ENCODE measurements around the gene NOM1.

- TF ChIP-seq, protein P1, sequence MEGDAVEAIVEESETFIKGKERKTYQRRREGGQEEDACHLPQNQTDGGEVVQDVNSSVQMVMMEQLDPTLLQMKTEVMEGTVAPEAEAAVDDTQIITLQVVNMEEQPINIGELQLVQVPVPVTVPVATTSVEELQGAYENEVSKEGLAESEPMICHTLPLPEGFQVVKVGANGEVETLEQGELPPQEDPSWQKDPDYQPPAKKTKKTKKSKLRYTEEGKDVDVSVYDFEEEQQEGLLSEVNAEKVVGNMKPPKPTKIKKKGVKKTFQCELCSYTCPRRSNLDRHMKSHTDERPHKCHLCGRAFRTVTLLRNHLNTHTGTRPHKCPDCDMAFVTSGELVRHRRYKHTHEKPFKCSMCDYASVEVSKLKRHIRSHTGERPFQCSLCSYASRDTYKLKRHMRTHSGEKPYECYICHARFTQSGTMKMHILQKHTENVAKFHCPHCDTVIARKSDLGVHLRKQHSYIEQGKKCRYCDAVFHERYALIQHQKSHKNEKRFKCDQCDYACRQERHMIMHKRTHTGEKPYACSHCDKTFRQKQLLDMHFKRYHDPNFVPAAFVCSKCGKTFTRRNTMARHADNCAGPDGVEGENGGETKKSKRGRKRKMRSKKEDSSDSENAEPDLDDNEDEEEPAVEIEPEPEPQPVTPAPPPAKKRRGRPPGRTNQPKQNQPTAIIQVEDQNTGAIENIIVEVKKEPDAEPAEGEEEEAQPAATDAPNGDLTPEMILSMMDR (IDR thresholded peaks at IDR 0.05), result no peak
- TF ChIP-seq POLR2AphosphoS5 (IDR thresholded peaks at IDR 0.05; ENCODE audit: low read depth, low read length) (no peak), GABPA (IDR thresholded peaks at IDR 0.05; ENCODE audit: low read depth) (no peak), EP300 (IDR thresholded peaks at IDR 0.05; ENCODE audit: borderline replicate concordance in 1 of 2, low read depth in 1 of 2, low read length in 1 of 2) (no peak), TEAD4 (IDR thresholded peaks at IDR 0.05; ENCODE audit: borderline replicate concordance, insufficient read depth) (no peak), SIN3A (IDR thresholded peaks at IDR 0.05; ENCODE audit: borderline replicate concordance, low read depth, low read length) (no peak), MAX (IDR thresholded peaks at IDR 0.05; ENCODE audit: low read depth) (peak; percentile 67; the same call in 1 of the 2 replicates), MXI1 (IDR thresholded peaks at IDR 0.05; ENCODE audit: low read depth, low read length) (0 out of 2 replicates have a peak, but pooled peaks have one; percentile 32), REST (IDR thresholded peaks at IDR 0.05; ENCODE audit: low read depth, low read length) (no peak), RFX5 (IDR thresholded peaks at IDR 0.05; ENCODE audit: low read length) (no peak), JUND (IDR thresholded peaks at IDR 0.05) (no peak)
- TF ChIP-seq, protein P2, sequence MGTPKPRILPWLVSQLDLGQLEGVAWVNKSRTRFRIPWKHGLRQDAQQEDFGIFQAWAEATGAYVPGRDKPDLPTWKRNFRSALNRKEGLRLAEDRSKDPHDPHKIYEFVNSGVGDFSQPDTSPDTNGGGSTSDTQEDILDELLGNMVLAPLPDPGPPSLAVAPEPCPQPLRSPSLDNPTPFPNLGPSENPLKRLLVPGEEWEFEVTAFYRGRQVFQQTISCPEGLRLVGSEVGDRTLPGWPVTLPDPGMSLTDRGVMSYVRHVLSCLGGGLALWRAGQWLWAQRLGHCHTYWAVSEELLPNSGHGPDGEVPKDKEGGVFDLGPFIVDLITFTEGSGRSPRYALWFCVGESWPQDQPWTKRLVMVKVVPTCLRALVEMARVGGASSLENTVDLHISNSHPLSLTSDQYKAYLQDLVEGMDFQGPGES (IDR thresholded peaks at IDR 0.05; ENCODE audit: low read depth, low read length), result no peak
- TF ChIP-seq, protein P3, sequence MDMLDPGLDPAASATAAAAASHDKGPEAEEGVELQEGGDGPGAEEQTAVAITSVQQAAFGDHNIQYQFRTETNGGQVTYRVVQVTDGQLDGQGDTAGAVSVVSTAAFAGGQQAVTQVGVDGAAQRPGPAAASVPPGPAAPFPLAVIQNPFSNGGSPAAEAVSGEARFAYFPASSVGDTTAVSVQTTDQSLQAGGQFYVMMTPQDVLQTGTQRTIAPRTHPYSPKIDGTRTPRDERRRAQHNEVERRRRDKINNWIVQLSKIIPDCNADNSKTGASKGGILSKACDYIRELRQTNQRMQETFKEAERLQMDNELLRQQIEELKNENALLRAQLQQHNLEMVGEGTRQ (IDR thresholded peaks at IDR 0.05; ENCODE audit: borderline replicate concordance, low read depth, low read length), result no peak
Observed at GRCh38 chr7:157003756-157004520, 54.4 kb downstream of the NOM1 start.
